HG02852 (cell line): ENCODE results near the gene ARHGEF40.

ENCODE experiments used
- ATAC-seq: cut with Tn5 transposase; IDR thresholded peaks from one replicate; pipeline ENCODE4 v1.9.1; 2021; ENCODE audit warnings: mild to moderate bottlenecking, moderate library complexity; ENCODE audit not compliant: unreplicated experiment

ARHGEF40 gene

DNA sequence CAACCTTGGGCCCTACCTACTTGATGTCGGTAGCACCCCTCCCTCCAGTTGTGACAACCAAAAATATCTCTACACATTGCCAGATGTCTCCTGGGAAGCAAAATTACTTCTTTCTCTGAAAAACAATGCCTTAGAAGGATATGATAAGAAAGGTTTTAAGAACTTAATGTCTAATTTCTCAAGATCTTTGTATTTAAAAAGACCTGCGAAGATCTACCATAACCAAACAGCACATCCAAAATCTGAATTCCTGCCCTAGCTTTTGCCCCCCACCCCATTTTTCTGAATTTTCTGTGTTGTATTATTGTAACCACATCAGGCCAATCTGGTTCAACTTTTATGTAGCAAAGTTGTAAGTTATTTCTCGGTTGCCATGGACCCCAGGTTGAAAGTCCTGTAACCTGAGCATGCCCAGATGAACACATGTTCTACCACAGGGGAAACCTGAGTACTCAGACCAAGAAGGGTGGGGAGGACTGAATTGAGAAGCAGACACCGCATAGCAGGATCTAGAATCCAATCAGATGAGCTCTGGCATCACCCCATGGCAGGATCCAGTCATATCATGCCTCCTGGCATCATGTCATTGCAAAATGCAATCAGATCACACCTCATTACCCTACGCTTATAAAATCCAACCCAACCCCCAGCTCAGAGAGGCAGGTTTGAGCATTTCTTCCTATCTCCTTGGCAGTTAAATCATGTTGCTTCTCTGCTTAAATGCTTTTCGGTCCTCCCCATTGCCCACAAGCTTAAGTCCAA lies 39.5 kb downstream of the ARHGEF40 start:
- peak; percentile 73 for ATAC-seq

DNA sequence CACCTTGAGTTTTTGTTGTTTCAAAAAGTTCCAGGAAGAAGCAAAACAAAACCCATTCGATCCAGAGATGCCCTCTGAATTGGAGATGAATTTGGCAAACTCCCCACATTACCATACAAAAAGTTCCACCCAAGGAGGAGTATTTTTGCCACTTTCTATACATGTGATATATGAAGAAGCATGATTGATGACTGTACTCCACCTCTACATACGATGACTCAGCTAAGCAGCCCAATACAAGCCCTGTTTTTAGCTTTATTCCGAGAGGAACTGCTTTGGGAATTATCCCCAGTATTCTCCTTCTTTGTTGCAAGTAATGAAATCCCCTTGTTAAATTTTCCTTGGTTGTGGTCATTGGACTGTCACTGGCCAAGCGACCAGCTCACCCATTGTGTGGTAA lies 42.2 kb downstream of the ARHGEF40 start:
- ATAC-seq = no peak

DNA sequence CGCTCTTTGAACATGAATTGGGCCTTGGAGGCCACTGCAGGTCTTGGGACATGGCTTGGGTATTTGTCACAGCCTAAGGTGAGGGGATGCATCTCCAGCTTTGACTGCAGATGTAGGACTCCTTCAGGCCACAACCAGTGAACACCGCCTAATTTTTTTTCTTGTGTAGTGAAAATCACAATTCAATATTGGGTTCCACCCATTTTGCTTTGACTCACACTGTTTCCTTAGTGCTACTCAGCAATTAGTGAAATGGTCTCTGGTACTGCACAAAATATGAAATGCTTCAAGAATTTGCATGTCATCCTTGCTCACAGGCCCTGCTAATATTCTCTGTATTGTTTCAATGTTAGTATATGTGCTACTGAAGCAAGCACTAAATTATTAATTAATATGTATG lies 43.3 kb downstream of the ARHGEF40 start:
- ATAC-seq = no peak

DNA sequence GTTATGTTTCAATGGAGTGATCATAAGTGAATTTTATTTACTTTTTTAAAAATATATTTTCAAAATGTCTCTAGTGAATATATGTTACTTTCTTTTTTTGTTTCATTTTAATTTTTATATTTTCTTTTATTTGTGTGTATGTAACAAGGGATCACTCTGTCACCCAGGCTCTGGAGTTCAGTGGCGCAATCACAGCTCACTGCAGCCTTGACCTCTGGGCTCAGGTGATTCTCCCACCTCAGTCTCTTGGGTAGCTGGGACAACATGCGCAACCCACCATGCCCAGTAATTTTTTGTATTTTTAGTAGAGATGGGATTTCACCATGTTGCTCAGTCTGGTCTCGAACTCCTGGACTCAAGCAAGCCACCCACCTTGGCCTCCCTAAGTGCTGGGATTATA lies 48.8 kb downstream of the ARHGEF40 start:
- no peak for ATAC-seq

DNA sequence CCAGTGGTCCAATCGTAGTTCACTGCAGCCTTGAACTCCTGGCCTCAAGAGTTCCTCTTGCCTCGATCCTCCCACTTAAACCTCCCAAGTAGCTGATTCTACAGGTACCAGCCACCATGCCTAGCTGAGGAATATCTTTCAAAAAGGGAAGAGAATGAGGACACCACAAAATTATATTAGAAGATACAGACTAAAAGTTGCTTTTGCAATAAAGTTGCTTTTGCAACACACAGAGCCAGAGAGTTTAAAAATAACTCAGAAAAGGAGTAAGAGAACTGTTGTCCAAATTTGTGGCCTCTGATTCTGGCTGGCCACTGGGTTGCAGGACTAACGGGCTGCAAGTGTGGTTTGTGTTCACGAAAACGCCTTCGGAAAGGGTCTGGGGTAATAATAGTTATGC lies 50.6 kb downstream of the ARHGEF40 start:
- no peak for ATAC-seq

DNA sequence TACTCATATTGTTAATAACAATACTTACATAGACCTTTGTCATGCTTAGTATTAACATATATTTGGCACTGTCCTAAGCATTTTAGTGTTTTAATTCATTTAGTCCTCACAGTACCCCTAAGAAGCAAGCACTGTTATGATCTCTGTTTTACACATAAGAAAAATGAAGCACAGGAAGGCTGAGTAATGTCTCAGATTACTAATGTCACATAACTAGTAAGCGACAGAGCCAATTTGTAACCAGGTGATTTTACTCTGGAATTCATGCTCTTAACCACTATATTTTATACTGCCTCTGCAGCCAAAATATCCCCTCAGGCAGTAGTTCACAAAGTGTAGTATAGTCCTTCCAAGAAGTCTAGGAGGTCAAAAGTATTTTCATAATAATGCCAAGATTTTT lies 51.0 kb downstream of the ARHGEF40 start:
- no peak for ATAC-seq

DNA sequence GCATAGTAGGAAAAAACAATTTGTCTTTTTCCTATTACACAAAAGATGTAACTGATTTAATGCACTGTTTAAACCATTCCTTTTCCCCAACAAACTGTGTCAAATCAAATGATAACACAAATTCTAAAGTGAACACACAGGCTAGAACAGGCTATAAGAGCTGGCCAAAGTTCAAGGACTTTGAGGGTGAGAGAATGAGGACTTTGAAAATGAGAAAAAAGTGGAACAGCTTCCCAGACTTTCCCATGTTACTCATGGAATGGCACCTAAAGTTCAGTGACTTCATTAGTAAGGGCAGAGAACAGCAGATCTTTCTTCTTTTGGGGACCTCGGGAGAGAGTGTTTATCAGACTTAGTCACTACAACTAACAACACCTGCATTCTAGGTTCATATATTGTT lies 53.3 kb downstream of the ARHGEF40 start:
- no peak for ATAC-seq

DNA sequence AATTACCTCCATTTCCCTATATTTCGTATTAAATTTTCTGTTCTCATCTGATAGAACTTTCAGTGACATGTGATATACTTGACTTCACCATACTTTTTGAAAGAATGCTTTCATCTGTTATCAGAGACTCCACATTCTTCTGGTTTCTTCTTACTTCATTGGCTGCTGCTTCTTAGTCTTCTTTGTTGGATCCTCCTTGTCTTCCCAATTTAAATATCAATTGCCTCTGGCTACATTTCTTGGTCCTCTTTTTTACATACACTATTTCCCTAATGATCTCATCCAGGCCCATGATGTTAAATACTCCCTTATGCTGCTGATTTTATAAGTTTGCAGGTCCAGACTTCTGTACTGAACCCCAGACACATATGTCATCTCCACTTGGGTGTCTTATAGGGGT lies 63.8 kb downstream of the ARHGEF40 start:
- no peak for ATAC-seq

DNA sequence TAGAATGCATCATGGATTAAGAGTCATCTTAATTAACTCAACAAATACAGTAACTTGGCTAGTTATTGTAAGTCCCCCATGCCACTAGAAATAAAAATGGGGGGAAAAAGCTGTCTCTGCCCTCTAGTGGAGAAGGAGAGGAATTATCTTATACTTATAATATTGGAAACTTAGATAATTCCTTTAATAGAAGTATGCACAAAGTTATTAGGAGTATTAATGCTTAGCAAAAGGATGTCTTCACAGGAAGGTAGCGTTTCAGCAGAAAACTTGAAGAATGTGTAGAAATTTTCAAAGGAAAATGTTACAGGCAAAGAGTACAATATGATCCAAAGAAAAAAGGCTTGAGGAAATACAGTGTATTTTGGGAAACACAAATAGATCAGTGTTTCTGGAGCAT lies 65.9 kb downstream of the ARHGEF40 start:
- no peak for ATAC-seq
